Endothelial cell (in vitro differentiated cells): Measurements from ENCODE around the gene CCDC74B. TPM values are rescaled to one million over a fixed set of nuclear protein-coding genes. Genes with fewer than 3 reads are reported as not detected.

Experiments used
- total RNA-seq: library from RNA; stranded (reverse); fragmentation: NEBNext Ultra II Directional; extraction: Animal tissue kit (Norgen Biotek cat#: 25700); gene quantifications from one replicate; pipeline ENCODE4 v1.2.1, GENCODE V29; 2021; ENCODE audit not compliant: unreplicated experiment

The CCDC74B gene
- total RNA-seq, 1 donor from 2014 or later, result 20.4 TPM

Other genes starting within 250 kb of the CCDC74B start
- 1.4 TPM for gene RAB6C, start 165.4 kb downstream of the CCDC74B start, total RNA-seq
- gene POTEF, start 15.9 kb downstream of the CCDC74B start, total RNA-seq, result 1.1 TPM
- gene SMPD4, start 36.5 kb upstream of the CCDC74B start, total RNA-seq, result 65.6 TPM
- gene MZT2B, start 37.1 kb upstream of the CCDC74B start, total RNA-seq, result 152 TPM
- not detected for gene TUBA3E, start 53.3 kb upstream of the CCDC74B start, total RNA-seq
- gene IMP4, start 197.8 kb upstream of the CCDC74B start, total RNA-seq, result 32.8 TPM
- gene PTPN18, start 210.9 kb upstream of the CCDC74B start, total RNA-seq, result 16.3 TPM